K562 (cell line): ENCODE measurements around the gene AGXT. TPM values are rescaled to one million over a fixed set of nuclear protein-coding genes. Genes with fewer than 3 reads are reported as not detected.

Experiments
- ATAC-seq: fragments of 200-7000 bp; cut with Tn5 transposase; 3 replicates; pipeline ENCODE4 v1.9.1; 2020; ENCODE audit warnings: moderate library complexity
- BruUV-seq: library from RNA; stranded (reverse); fragments of 400-500 nt; replicated peaks from 2 replicates; lab custom pipeline; 2021; lab: Mats Ljungman, UMichigan
- CTCF ChIA-PET: fragments of 300-600 bp; formaldehyde crosslinking; extraction: SDS; loops from one replicate; lab custom pipeline; 2021; ENCODE audit warnings: low intra/inter-chr PET ratio; lab: Yijun Ruan, JAX
- POLR2A ChIA-PET: fragments of 300-600, 350-650 bp; sonication (Branson Sonifier 250); formaldehyde crosslinking; extraction: SDS; loops from one replicate; lab custom pipeline; 2021; ENCODE audit warnings: antibody characterized with exemption, inconsistent platforms; lab: Yijun Ruan, JAX
- DNase-seq, 4 experiments: peaks; one replicate each; pipeline versions ENCODE4 v3.0.0 to v3.0.0-alpha.2; 2011 to 2018; ENCODE audit warnings: low spot score in 3 of 4, mixed read lengths in 3 of 4; ENCODE audit errors: extremely low read depth in 1 of 4
- FAIRE-seq: peaks from 2 replicates; lab custom pipeline; 2011; peaks lifted over from hg19 to GRCh38; lab: Jason Lieb, UNC
- H2AFZ ChIP-seq: 2 replicates; pipeline ENCODE4 v1.6.0; 2011; ENCODE audit warnings: low read depth, low read length, control low read depth, inconsistent platforms
- H3K27ac ChIP-seq: fragments of 200-600 bp; 3 replicates; pipeline ENCODE4 v1.8.0; 2011; ENCODE audit warnings: low read depth, mild to moderate bottlenecking, control low read depth, inconsistent platforms, low read length, moderate library complexity, mixed read lengths; ENCODE audit errors: extremely low read depth
- H3K27me3 ChIP-seq, 2 experiments: fragments of 300-600 bp in 1 of 2; 2 replicates in 1 of 2; 3 replicates in 1 of 2; pipeline versions ENCODE4 v1.6.0 to v1.8.0; 2011; ENCODE audit warnings: inconsistent platforms in 2 of 2, low read length in 2 of 2, mild to moderate bottlenecking in 1 of 2, mixed read lengths in 1 of 2, moderate library complexity in 1 of 2; ENCODE audit not compliant: control insufficient read depth in 2 of 2, insufficient read depth in 2 of 2
- H3K36me3 ChIP-seq: fragments of 300-600 bp; 3 replicates; pipeline ENCODE4 v1.8.0; 2011; ENCODE audit warnings: mild to moderate bottlenecking, low read length, inconsistent platforms; ENCODE audit not compliant: control insufficient read depth, insufficient read depth
- H3K4me1 ChIP-seq, 2 experiments: fragments of 200-600 bp in 1 of 2; replicated peaks in 1 of 2; 2 replicates in 1 of 2; 3 replicates in 1 of 2; pipeline versions ENCODE4 v1.5.1 to v1.8.0; 2011; ENCODE audit warnings: inconsistent platforms in 2 of 2, low read length in 2 of 2, mild to moderate bottlenecking in 1 of 2, mixed read lengths in 1 of 2, moderate library complexity in 1 of 2; ENCODE audit not compliant: control insufficient read depth in 2 of 2, insufficient read depth in 2 of 2
- H3K4me2 ChIP-seq: 2 replicates; pipeline ENCODE4 v1.6.1; 2011; ENCODE audit warnings: low read length, control low read depth, inconsistent platforms, mixed read lengths; ENCODE audit not compliant: insufficient read depth
- H3K4me3 ChIP-seq: fragments of 200-600 bp; sonication (generic), shearing (Covaris generic); 2 replicates; pipeline ENCODE4 v1.5.1; 2016; ENCODE audit warnings: control low read depth, inconsistent platforms
- H3K79me2 ChIP-seq: fragments of 200-600 bp; 3 replicates; pipeline ENCODE4 v1.8.0; 2011; ENCODE audit warnings: low read length, inconsistent platforms; ENCODE audit not compliant: control insufficient read depth, insufficient read depth
- H3K9ac ChIP-seq, 2 experiments: 2 replicates each; pipeline versions ENCODE4 v1.6.0 to v1.6.1; 2011; ENCODE audit warnings: low read depth in 2 of 2, low read length in 2 of 2, control low read depth in 1 of 2, inconsistent platforms in 1 of 2, mild to moderate bottlenecking in 1 of 2, mixed read lengths in 1 of 2; ENCODE audit not compliant: insufficient read depth in 1 of 2
- H3K9me1 ChIP-seq: one replicate; pipeline ENCODE4 v1.6.0; 2011; ENCODE audit warnings: inconsistent platforms, mild to moderate bottlenecking, low read length, moderate library complexity; ENCODE audit not compliant: control insufficient read depth, insufficient read depth
- H3K9me3 ChIP-seq: replicated peaks from 2 replicates; pipeline ENCODE4 v1.5.1; 2011; ENCODE audit warnings: low read depth, low read length, inconsistent platforms; ENCODE audit not compliant: control insufficient read depth, insufficient read depth
- H4K20me1 ChIP-seq: replicated peaks from 2 replicates; pipeline ENCODE4 v1.6.1; 2011; ENCODE audit warnings: low read length, inconsistent platforms, mixed read lengths; ENCODE audit not compliant: control insufficient read depth, insufficient read depth
- ARNT ChIP-seq, 2 experiments: fragments of 450-650 bp; IDR thresholded peaks; 2 replicates each; pipeline ENCODE4 v1.6.1; 2016; ENCODE audit warnings: mild to moderate bottlenecking in 1 of 2
- ETV1 ChIP-seq: fragments of 450-650 bp; conservative IDR thresholded peaks from 2 replicates; pipeline ENCODE4 v1.6.1; 2016; ENCODE audit warnings: missing genetic modification characterization, control low read depth, low read depth, missing compliant biosample characterization
- GTF3C2 ChIP-seq: IDR thresholded peaks from 3 replicates; pipeline ENCODE4 v1.6.1; 2011; ENCODE audit warnings: borderline replicate concordance, mild to moderate bottlenecking, moderate library complexity; ENCODE audit not compliant: insufficient read length; ENCODE audit errors: extremely low read depth
- KAT2B ChIP-seq: IDR thresholded peaks from one replicate; pipeline ENCODE4 v1.6.1; 2012; ENCODE audit warnings: low read depth, mild to moderate bottlenecking, control low read depth, inconsistent platforms, low read length, moderate library complexity
- KDM5B ChIP-seq: fragments of 200-600 bp; sonication (generic); IDR thresholded peaks from 2 replicates; pipeline ENCODE4 v1.6.1; 2012; ENCODE audit warnings: low read depth, mild to moderate bottlenecking, moderate library complexity, low read length, control low read depth, inconsistent platforms; ENCODE audit not compliant: insufficient replicate concordance
- MCM3 ChIP-seq: fragments of 450-650 bp; IDR thresholded peaks from 2 replicates; pipeline ENCODE4 v1.6.1; 2016
- NFRKB ChIP-seq: fragments of 450-650 bp; IDR thresholded peaks from 2 replicates; pipeline ENCODE4 v1.6.1; 2016; ENCODE audit warnings: low read depth
- SRSF9 ChIP-seq: fragments of 200-400 bp; formaldehyde crosslinking; IDR thresholded peaks from 2 replicates; pipeline ENCODE4 v1.6.1; 2017; ENCODE audit warnings: low read depth, low read length, borderline replicate concordance
- WGBS: fragments of 100-300 bp; shearing (Covaris generic); methylation state at CpG from one replicate; pipeline ENCODE4 v1.1.6; 2016; ENCODE audit warnings: low coverage, mixed read lengths; ENCODE audit not compliant: insufficient coverage; ENCODE audit errors: missing lambda C conversion rate; 5-methylcytosine and 5-hydroxymethylcytosine counted together
- in situ Hi-C: fragments of 300-500 bp; cut with MboI; formaldehyde crosslinking; loops from 4 replicates; pipeline ENCODE4 v1.15.0; 2018; ENCODE audit warnings: inconsistent platforms, mixed read lengths
- intact Hi-C: fragments of 100-400 bp; cut with micrococcal nuclease; formaldehyde crosslinking; loops from 2 replicates; pipeline ENCODE4 v1.14.2; 2022
- polyA plus RNA-seq, 8 experiments: library from polyadenylated mRNA; depleted of rRNA in 4 of 8; stranded (reverse) in 5 of 8; unstranded in 3 of 8; fragments of >200 nt; fragmentation: Nextera tagmentation in 2 of 8; fragmentation: Illumina TruSeq in 1 of 8; extraction: Ambion mirVana in 2 of 8; extraction: Trizol in 1 of 8; gene quantifications; 2 replicates each; pipeline versions ENCODE4 v1.2.1 to v1.2.3, GENCODE V29; 2011 to 2014; ENCODE audit warnings: inconsistent platforms in 1 of 8, missing spikeins in 1 of 8
- total RNA-seq, 7 experiments: library from RNA; depleted of rRNA in 6 of 7; stranded (reverse); fragments of >200 nt in 6 of 7; fragmentation: Illumina TruSeq in 2 of 7; extraction: Trizol in 2 of 7; gene quantifications; 2 replicates each; pipeline versions ENCODE4 v1.2.1 to v1.2.3, GENCODE V29; 2011 to 2021; ENCODE audit warnings: low replicate concordance in 1 of 7
- TF ChIP-seq, protein P1 (sequence below), 3 experiments: IDR thresholded peaks in 2 of 3; conservative IDR thresholded peaks in 1 of 3; 2 replicates each; pipeline ENCODE4 v1.5.1; 2011 to 2012; ENCODE audit warnings: low read length in 3 of 3, mild to moderate bottlenecking in 3 of 3, control low read depth in 2 of 3, improper control_type of control experiment in 1 of 3, inconsistent platforms in 1 of 3, low read depth in 1 of 3, mixed read lengths in 1 of 3, moderate library complexity in 1 of 3; ENCODE audit not compliant: insufficient read depth in 2 of 3

The AGXT gene
- total and polyA plus RNA-seq, 9 of the 15 experiments (the other 6 are each of a cell fraction or from before 2014, with no cell fraction given), result 0.18 TPM; not detected in 8

- POLR2A ChIA-PET, result no interaction called here
- H3K9ac ChIP-seq, result no peak overlapping the region
- intact Hi-C loops, result no loop called here
- ATAC-seq (no peak), FAIRE-seq (no peak), DNase-seq (no peak)
- H3K36me3 ChIP-seq, result no peaks in the 10 kb centered on the region
- no peak overlapping the region for H3K4me3 ChIP-seq
- TF ChIP-seq ETV1 (tag) (no peak), KDM5B (no peak), MCM3 (no peak), SRSF9 (no peak), GTF3C2 (no peak), KAT2B (no peak), NFRKB (no peak), ARNT (IDR thresholded peaks at IDR 0.05) (no peak)
- TF ChIP-seq, protein P1, sequence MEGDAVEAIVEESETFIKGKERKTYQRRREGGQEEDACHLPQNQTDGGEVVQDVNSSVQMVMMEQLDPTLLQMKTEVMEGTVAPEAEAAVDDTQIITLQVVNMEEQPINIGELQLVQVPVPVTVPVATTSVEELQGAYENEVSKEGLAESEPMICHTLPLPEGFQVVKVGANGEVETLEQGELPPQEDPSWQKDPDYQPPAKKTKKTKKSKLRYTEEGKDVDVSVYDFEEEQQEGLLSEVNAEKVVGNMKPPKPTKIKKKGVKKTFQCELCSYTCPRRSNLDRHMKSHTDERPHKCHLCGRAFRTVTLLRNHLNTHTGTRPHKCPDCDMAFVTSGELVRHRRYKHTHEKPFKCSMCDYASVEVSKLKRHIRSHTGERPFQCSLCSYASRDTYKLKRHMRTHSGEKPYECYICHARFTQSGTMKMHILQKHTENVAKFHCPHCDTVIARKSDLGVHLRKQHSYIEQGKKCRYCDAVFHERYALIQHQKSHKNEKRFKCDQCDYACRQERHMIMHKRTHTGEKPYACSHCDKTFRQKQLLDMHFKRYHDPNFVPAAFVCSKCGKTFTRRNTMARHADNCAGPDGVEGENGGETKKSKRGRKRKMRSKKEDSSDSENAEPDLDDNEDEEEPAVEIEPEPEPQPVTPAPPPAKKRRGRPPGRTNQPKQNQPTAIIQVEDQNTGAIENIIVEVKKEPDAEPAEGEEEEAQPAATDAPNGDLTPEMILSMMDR (IDR thresholded peaks at IDR 0.05 in 2 of 3, conservative IDR thresholded peaks at IDR 0.05 in 1 of 3; ENCODE audit: insufficient read depth in 2 of 3, low read depth in 1 of 3, low read length in 3 of 3), result no peak
- H3K27me3 ChIP-seq, result peaks cover 0 to 32% of the 10 kb centered on the region in 2 experiments; a peak in 2 of 5 replicates
- no peaks in the 10 kb centered on the region for H3K9me3 ChIP-seq
- CTCF ChIA-PET, result no interaction called here
- H3K4me2 ChIP-seq, result no peak overlapping the region
- WGBS, result 0% methylated on average over 7 of the region's 9 CpGs
- H3K79me2 ChIP-seq, result no peaks in the 10 kb centered on the region
- in situ Hi-C loops, result no loop called here
- H3K9me1 ChIP-seq, result no peaks in the 10 kb centered on the region
- H3K27ac ChIP-seq, result no peak overlapping the region
- H3K4me1 ChIP-seq, result peaks cover 0 to 7% of the 10 kb centered on the region in 2 experiments; a peak in 2 of 5 replicates
- no TSS peak for BruUV-seq
- peaks cover 6% of the 10 kb centered on the region for H4K20me1 ChIP-seq
- H2AFZ ChIP-seq, result no peak overlapping the region
Observed at GRCh38 chr2:240835528-240835927, 33.1 kb upstream of the AGXT start.
